Ascending aorta (tissue), 2 donors: ENCODE results near the gene OSBPL3. TPM values are rescaled to one million over a fixed set of nuclear protein-coding genes. Genes with fewer than 3 reads are reported as not detected.

Source experiments
- DNase-seq, 2 donors: peaks; one replicate each; pipeline ENCODE4 v3.0.0-alpha.2; 2019; ENCODE audit warnings: low spot score in 2 of 2
- H3K27ac ChIP-seq, 2 donors: fragments of 200-600 bp; sonication (generic); one replicate each; pipeline ENCODE4 v1.5.1; 2016 to 2017; ENCODE audit warnings: mild to moderate bottlenecking in 1 of 2
- H3K27me3 ChIP-seq: fragments of 200-600 bp; sonication (generic); one replicate; pipeline ENCODE4 v1.5.1; 2017
- H3K36me3 ChIP-seq, 2 donors: fragments of 200-600 bp; sonication (generic); one replicate each; pipeline ENCODE4 v1.5.1; 2016
- H3K4me1 ChIP-seq, 2 donors: fragments of 200-600 bp; sonication (generic); one replicate each; pipeline ENCODE4 v1.5.1; 2016 to 2017; ENCODE audit warnings: mild to moderate bottlenecking in 1 of 2
- H3K4me3 ChIP-seq, 2 donors: fragments of 200-600 bp; sonication (generic); one replicate each; pipeline ENCODE4 v1.5.1; 2016 to 2017; ENCODE audit warnings: mild to moderate bottlenecking in 1 of 2
- H3K9me3 ChIP-seq, 2 donors: fragments of 200-600 bp; sonication (generic); one replicate each; pipeline ENCODE4 v1.5.1; 2016
- intact Hi-C: fragments of 100-400 bp; cut with DNase I; formaldehyde crosslinking; loops from one replicate; pipeline ENCODE4 v1.15.1; 2023
- total RNA-seq: library from RNA; depleted of rRNA; stranded (reverse); fragments of >200 nt; gene quantifications from one replicate; pipeline ENCODE4 v1.1.0, GENCODE V29; 2016
- TF ChIP-seq, protein P1 (sequence below), 3 experiments: fragments of 200-600 bp in 2 of 3; fragments of 450-650 bp in 1 of 3; sonication (generic) in 2 of 3; IDR thresholded peaks; one replicate each; pipeline ENCODE4 v1.5.1; 2016 to 2019; ENCODE audit warnings: antibody characterized with exemption in 3 of 3, mild to moderate bottlenecking in 1 of 3, moderate library complexity in 1 of 3

Gene OSBPL3
- total RNA-seq, 1 donor from 2014 or later: 0.96 TPM

DNA sequence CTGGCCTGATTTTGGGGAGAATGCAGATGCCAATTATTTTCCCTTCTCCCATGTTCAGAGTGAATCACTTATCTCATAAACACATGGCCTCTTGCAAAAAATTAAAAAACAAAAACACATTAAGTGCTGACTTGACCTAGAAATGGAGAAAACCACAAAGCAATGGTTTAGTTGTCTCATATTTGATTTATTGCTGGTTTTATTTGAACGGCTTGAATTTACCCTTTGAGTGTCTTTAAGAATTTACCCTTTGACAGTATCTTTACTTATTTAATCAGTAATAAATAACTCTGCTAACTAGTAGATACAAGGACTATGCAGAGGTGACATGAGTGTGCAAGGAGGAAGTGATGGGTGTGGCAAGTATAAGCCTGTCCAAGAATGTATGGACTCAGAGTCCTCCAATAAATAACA is 154.6 kb downstream of the OSBPL3 start:
- Histone ChIP-seq H3K4me1 (no peaks in the 10 kb centered on the region), H3K27me3 (no peaks in the 10 kb centered on the region), H3K4me3 (no peak overlapping the region), H3K9me3 (no peaks in the 10 kb centered on the region), H3K36me3 (no peaks in the 10 kb centered on the region), H3K27ac (no peak overlapping the region)
- no peak for DNase-seq
- TF ChIP-seq, protein P1, sequence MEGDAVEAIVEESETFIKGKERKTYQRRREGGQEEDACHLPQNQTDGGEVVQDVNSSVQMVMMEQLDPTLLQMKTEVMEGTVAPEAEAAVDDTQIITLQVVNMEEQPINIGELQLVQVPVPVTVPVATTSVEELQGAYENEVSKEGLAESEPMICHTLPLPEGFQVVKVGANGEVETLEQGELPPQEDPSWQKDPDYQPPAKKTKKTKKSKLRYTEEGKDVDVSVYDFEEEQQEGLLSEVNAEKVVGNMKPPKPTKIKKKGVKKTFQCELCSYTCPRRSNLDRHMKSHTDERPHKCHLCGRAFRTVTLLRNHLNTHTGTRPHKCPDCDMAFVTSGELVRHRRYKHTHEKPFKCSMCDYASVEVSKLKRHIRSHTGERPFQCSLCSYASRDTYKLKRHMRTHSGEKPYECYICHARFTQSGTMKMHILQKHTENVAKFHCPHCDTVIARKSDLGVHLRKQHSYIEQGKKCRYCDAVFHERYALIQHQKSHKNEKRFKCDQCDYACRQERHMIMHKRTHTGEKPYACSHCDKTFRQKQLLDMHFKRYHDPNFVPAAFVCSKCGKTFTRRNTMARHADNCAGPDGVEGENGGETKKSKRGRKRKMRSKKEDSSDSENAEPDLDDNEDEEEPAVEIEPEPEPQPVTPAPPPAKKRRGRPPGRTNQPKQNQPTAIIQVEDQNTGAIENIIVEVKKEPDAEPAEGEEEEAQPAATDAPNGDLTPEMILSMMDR (IDR thresholded peaks at IDR 0.05): no peak
- intact Hi-C loops: no loop called here

DNA sequence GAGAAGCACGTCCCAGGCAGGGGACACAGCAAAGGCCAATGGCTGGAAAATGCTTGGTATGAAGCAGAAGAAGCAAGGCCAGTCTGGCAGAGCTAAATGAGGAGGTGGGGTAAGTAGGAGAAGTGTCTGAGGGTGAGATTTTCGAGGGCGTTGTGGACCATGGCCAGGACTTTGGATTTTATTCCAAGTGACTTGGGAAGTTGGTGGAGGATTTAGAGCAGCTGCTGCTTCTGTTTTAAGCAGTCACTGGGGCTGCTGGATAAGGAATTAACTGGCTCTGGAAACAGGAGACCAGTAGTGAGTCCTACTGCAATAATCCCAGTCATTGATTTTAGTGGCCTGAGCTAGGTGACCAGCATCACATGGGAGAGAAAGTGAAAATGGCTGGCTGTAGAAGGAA is 155.1 kb downstream of the OSBPL3 start:
- Histone ChIP-seq H3K36me3 (no peaks in the 10 kb centered on the region), H3K4me1 (no peaks in the 10 kb centered on the region), H3K27ac (no peak overlapping the region), H3K9me3 (no peaks in the 10 kb centered on the region), H3K27me3 (no peaks in the 10 kb centered on the region), H3K4me3 (no peak overlapping the region)
- DNase-seq: no peak
- intact Hi-C loops: loop anchor here (5.0 kb wide), 1 partner anchor 157 kb away; the partner anchor contains the start of gene OSBPL3
- TF ChIP-seq, protein P1 (IDR thresholded peaks at IDR 0.05): no peak

DNA sequence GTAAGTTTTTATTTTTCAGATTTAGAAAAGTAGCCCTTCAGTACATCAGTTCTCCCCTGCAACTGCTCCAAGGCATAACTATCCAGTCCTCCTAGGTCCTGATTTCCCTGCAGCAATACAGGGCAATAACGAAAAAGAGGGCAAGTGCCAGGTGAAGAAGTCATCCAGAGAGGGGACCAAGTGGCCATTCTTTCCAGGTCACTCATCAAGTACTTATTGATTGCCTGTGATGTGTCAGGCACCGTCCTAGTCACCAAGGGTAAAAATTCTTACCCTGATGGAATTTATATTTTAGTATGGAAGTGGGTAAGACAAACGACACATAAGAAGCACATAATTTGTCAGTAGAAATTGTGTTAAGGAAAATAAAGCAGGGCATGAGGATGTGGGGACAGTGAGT is 155.6 kb downstream of the OSBPL3 start:
- Histone ChIP-seq H3K4me3 (no peak overlapping the region), H3K27me3 (no peaks in the 10 kb centered on the region), H3K36me3 (no peaks in the 10 kb centered on the region), H3K27ac (no peak overlapping the region), H3K4me1 (no peaks in the 10 kb centered on the region), H3K9me3 (no peaks in the 10 kb centered on the region)
- TF ChIP-seq, protein P1 (IDR thresholded peaks at IDR 0.05): no peak
- no peak for DNase-seq
- intact Hi-C loops: loop anchor here (5.0 kb wide), 1 partner anchor 158 kb away; the partner anchor contains the start of gene OSBPL3

DNA sequence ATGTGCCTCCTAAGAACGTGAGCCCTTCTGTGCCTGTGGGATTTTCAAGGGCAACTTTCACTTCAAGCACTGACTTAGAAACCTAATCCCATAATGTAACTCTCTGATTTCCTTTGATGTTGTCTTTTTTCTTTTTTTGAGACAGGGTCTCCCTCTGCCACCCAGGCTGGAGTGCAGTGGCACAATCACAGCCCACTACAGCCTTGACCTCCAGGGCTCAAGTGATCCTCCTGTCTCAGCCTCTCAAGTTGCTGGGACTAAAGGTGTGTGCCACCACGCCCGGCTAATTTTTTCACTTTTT is 158.3 kb downstream of the OSBPL3 start:
- Histone ChIP-seq H3K27me3 (no peaks in the 10 kb centered on the region), H3K27ac (no peak overlapping the region), H3K9me3 (no peaks in the 10 kb centered on the region), H3K4me1 (no peaks in the 10 kb centered on the region), H3K36me3 (no peaks in the 10 kb centered on the region), H3K4me3 (no peak overlapping the region)
- DNase-seq: no peak
- TF ChIP-seq, protein P1 (IDR thresholded peaks at IDR 0.05): no peak
- intact Hi-C loops: loop anchor here (5.0 kb wide), 1 partner anchor 161 kb away; the partner anchor contains the start of gene OSBPL3

DNA sequence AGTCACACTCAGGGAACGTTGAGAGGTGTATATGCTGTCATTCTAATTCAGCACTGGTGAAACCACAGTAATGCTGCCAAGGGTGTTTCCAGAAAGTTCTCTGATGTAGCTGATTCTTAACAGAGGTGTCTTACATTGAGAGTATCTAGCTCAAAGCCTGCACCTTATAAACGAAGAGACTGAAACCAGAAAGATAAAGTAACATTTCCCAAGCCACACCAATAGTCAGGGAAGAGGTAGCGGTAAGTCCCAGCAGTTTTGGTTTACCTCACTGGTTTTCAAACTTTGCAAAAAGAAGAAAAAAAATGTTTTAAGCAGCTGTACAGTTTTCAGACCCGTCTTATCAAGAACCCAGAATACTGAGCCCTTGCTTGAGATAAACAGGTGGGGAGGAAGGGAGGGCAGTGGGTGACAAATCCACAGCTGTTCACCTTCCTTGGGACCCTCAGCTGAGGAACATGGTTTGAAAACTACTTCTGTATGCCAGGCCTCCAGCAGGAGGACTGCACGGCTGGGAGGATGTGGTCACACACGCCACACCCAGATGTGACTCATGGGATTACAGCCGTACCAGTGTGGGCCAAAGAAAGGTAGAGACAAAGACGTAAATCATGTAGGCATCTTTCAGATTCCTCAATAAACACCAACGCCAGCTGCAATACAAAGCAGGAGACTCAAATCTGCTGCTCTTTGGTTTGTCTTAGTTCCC is 158.8 kb downstream of the OSBPL3 start:
- Histone ChIP-seq H3K9me3 (no peaks in the 10 kb centered on the region), H3K27ac (no peak overlapping the region), H3K4me3 (no peak overlapping the region), H3K4me1 (no peaks in the 10 kb centered on the region), H3K27me3 (no peaks in the 10 kb centered on the region), H3K36me3 (no peaks in the 10 kb centered on the region)
- peak; percentile 49 to 75 for DNase-seq
- intact Hi-C loops: loop anchor here (5.0 kb wide), 1 partner anchor 161 kb away; the partner anchor contains the start of gene OSBPL3
- TF ChIP-seq, protein P1 (IDR thresholded peaks at IDR 0.05): peak in 1 of 3 experiments; percentile 13
